GM12865 (cell line): ENCODE results near the gene CCR6.
A peak's percentile ranks its signal among the peaks of the same experiment; 100 is the strongest.

Experiments used
- DNase-seq: peaks from one replicate; pipeline ENCODE4 v3.0.0; 2010; ENCODE audit warnings: low read depth
- H3K4me3 ChIP-seq: 2 replicates; pipeline ENCODE4 v1.5.1; 2011; ENCODE audit warnings: mild to moderate bottlenecking, low read depth, low read length, control low read depth
- CTCF ChIP-seq: IDR thresholded peaks from 2 replicates; pipeline ENCODE4 v1.5.1; 2011; ENCODE audit warnings: low read length, control low read depth, low read depth, inconsistent platforms; ENCODE audit not compliant: insufficient read depth; ENCODE audit errors: missing control alignments

The CCR6 gene

GRCh38 chr6:167125855-167126349, 3.0 kb downstream of the CCR6 start:
- H3K4me3 ChIP-seq: no peak overlapping the region
- DNase-seq: no peak
- no peak for TF ChIP-seq CTCF

- no peak for TF ChIP-seq CTCF
- DNase-seq: no peak
- H3K4me3 ChIP-seq: no peak overlapping the region
These were observed 5.1 kb downstream of the CCR6 start for GRCh38 chr6:167127785-167128531.

GRCh38 chr6:167129159-167129558, 6.3 kb downstream of the CCR6 start:
- H3K4me3 ChIP-seq: no peak overlapping the region
- no peak for DNase-seq
- no peak for TF ChIP-seq CTCF

GRCh38 chr6:167129562-167129961, 6.7 kb downstream of the CCR6 start:
- DNase-seq: no peak

GRCh38 chr6:167130008-167130677, 7.2 kb downstream of the CCR6 start:
- no peak overlapping the region for H3K4me3 ChIP-seq
- TF ChIP-seq CTCF: no peak
- peak; percentile 65 for DNase-seq

More at GRCh38 chr6:167129562-167129961, 6.7 kb downstream of the CCR6 start:
- TF ChIP-seq CTCF: no peak
- no peak overlapping the region for H3K4me3 ChIP-seq

- H3K4me3 ChIP-seq: peak overlapping the region; percentile 7; the same call in 1 of the 2 replicates
- TF ChIP-seq CTCF: no peak
- DNase-seq: no peak
These were observed 8.1 kb downstream of the CCR6 start for GRCh38 chr6:167130712-167131684.
